Heart right ventricle (tissue), 16 donors: ENCODE data around the gene ZMYND10. TPM values are rescaled to one million over a fixed set of nuclear protein-coding genes. Genes with fewer than 3 reads are reported as not detected.

Experiments
- ATAC-seq, 8 donors: fragments of 200-7000 bp; cut with Tn5 transposase; one replicate each; pipeline ENCODE4 v1.9.1; 2020; ENCODE audit warnings: mild to moderate bottlenecking in 8 of 8, moderate library complexity in 8 of 8, moderate number of reproducible peaks in 1 of 8
- DNase-seq, 2 donors: peaks; one replicate each; pipeline ENCODE4 v3.0.0-alpha.2; 2020
- H3K27ac ChIP-seq, 10 donors: fragments of 200-600 bp; sonication (generic) in 2 of 10; one replicate each; pipeline versions ENCODE4 v1.5.0 to v1.8.0; 2020 to 2022; ENCODE audit warnings: mild to moderate bottlenecking in 3 of 10
- H3K27me3 ChIP-seq, 7 donors: fragments of 200-600 bp; one replicate each; pipeline ENCODE4 v1.8.0; 2021 to 2022; ENCODE audit warnings: mild to moderate bottlenecking in 2 of 7
- H3K36me3 ChIP-seq, 9 donors: fragments of 200-600 bp; sonication (generic) in 1 of 9; one replicate each; pipeline versions ENCODE4 v1.5.0 to v1.8.0; 2020 to 2022; ENCODE audit warnings: mild to moderate bottlenecking in 2 of 9
- H3K4me1 ChIP-seq, 9 donors: fragments of 200-600 bp; sonication (generic) in 1 of 9; one replicate each; pipeline versions ENCODE4 v1.5.0 to v1.8.0; 2020 to 2022; ENCODE audit warnings: mild to moderate bottlenecking in 4 of 9
- H3K4me3 ChIP-seq, 10 donors: fragments of 200-600 bp; sonication (generic) in 2 of 10; one replicate each; pipeline versions ENCODE4 v1.5.0 to v1.8.0; 2020 to 2022; ENCODE audit warnings: mild to moderate bottlenecking in 7 of 10, moderate library complexity in 2 of 10
- H3K9me3 ChIP-seq, 11 donors: fragments of 200-600 bp in 10 of 11; sonication (generic) in 2 of 11; one replicate each; pipeline versions ENCODE4 v1.5.0 to v1.8.0; 2013 to 2022; ENCODE audit warnings: mild to moderate bottlenecking in 2 of 11, control low read depth in 1 of 11, moderate library complexity in 1 of 11
- WGBS, 2 donors: extraction: QIAGEN DNeasy Blood & Tissue Kit; methylation state at CpG; one replicate each; pipeline ENCODE4 v1.1.7; 2013; ENCODE audit warnings: inconsistent platforms in 1 of 2; 5-methylcytosine and 5-hydroxymethylcytosine counted together
- intact Hi-C, 10 donors: fragments of 100-400 bp; cut with DNase I; formaldehyde crosslinking; loops; one replicate each; pipeline versions ENCODE4 v1.11.1 to v1.14.2; 2022
- polyA plus RNA-seq, 2 donors: library from polyadenylated mRNA; stranded (reverse); fragments of 200-250 nt; gene quantifications; one replicate each; pipeline ENCODE4 v1.2.3, GENCODE V29; 2013
- total RNA-seq, 10 donors: library from RNA; stranded (reverse); fragmentation: NEBNext Ultra II Directional in 3 of 10; extraction: Animal tissue kit (Norgen Biotek cat#: 25700) in 3 of 10; gene quantifications; one replicate each; pipeline versions ENCODE4 v1.2.1 to v1.2.4, GENCODE V29; 2021 to 2023
- TF ChIP-seq, protein P1 (sequence below), 9 donors: fragments of 200-600 bp; sonication (generic) in 2 of 9; IDR thresholded peaks; one replicate each; pipeline versions ENCODE4 v1.5.0 to v1.8.0; 2021 to 2022; ENCODE audit warnings: antibody characterized with exemption in 9 of 9, mild to moderate bottlenecking in 5 of 9, moderate library complexity in 1 of 9
- donor health status: Arrhythmogenic right ventricular cardiomyopathy.
- donor health status: ischemic (EF 13 %, LVEDD 7.1; RV severe dilation, severe dysfunction).
- donor health status: healthy with polysubstance abuse.
- donor health status: DM: no; HTN: yes; CAD: no.
- donor health status: DM: no; HTN: no; CAD: no.
- donor health status: ischemic (EF 25% LVEDD 6.9; RV normal size, moderate dysfunction).
- donor health status: ischemic (EF 25% LVEDD 5.7; RV mildly dilated, moderate dysfunction).
- donor health status: healthy.
- donor health status: DM: yes; HTN: yes; CAD: no.
- donor health status: Ischemic cardiomyopathy.
- donor health status: ischemic (EF 35%, LVEDD 5.7; RV mildly dilated, moderate dysfunction).
- donor health status: nonischemic (EF 11% LVEDD 7.7; RV severe dilation, severe dysfunction).
- donor health status: DM: yes; HTN: yes; CAD: no.
- donor health status: PGD.
- donor health status: ischemic (EF 29% LVEDD 5.4; RV normal size, mild dysfunction).
- donor health status: nonischemic (EF 23%, LVEDD 6.1; RV moderate dilation, normal function).

Gene ZMYND10
- total and polyA plus RNA-seq, 12 donors, result 0.15 to 0.88 (median 0.22) TPM; not detected in 7

DNA sequence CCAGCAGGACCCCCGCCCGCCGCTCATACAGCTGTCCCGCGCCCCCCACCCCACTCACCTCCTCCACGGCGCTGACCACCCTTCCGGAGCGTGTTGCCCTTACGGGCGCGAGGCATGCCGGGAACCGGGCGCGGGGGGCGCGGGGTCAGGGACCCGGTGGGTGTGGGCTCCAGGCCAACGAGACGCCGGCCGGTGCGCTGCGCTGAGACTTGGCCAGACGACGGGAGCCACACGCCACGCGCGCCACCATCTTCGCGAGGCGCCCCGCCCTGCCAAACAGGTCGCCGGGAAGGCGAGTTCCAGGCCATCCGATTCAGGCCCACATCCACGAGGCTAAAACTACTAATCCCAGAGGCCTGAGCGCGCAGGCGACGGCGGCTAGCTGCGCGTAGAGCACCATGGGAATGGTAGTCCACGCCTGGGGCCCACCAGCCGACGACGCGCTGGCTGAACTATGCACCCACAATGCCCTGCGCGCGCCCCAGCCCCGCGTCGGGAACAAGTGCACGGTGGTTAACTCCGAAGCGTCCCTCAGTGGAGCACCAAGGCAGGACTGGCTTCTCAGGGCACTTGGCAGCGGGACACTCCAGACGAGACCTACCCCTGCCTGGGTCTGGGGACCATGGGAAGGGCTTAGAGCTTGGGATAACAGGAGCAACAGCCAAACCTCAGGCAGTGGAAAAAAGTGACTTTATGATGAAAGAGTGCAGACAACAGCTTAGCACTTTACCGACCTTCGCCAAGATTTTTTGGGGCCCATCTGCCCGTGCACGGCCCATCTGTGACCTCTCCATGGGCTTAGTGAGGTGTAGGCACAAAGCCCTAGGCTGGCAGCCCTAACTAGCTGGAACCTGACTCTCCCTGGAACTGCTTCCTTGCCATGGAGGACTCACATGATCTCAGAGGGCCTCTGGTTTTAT lies 53.1 kb downstream of the ZMYND10 start, which contains the start of gene IFRD2:
TSS of gene IFRD2 (minus strand) at position 271 of the 920 bp plus-strand sequence. CDS start at position 116, 155 bp downstream.
- 1 to 2% methylated on average over 60 to 67 of the region's 67 CpGs for WGBS, 2 donors
- intact Hi-C loops, result no loop called here
- ATAC-seq, result peak; percentile 90 to 97 (median 96)

More for the DNA sequence above, 53.1 kb downstream of the ZMYND10 start, which contains the start of gene IFRD2:
- H3K9me3 ChIP-seq, result no peaks in the 10 kb centered on the region
- TF ChIP-seq, protein P1, sequence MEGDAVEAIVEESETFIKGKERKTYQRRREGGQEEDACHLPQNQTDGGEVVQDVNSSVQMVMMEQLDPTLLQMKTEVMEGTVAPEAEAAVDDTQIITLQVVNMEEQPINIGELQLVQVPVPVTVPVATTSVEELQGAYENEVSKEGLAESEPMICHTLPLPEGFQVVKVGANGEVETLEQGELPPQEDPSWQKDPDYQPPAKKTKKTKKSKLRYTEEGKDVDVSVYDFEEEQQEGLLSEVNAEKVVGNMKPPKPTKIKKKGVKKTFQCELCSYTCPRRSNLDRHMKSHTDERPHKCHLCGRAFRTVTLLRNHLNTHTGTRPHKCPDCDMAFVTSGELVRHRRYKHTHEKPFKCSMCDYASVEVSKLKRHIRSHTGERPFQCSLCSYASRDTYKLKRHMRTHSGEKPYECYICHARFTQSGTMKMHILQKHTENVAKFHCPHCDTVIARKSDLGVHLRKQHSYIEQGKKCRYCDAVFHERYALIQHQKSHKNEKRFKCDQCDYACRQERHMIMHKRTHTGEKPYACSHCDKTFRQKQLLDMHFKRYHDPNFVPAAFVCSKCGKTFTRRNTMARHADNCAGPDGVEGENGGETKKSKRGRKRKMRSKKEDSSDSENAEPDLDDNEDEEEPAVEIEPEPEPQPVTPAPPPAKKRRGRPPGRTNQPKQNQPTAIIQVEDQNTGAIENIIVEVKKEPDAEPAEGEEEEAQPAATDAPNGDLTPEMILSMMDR (IDR thresholded peaks at IDR 0.05), result peak in 1 of 9 donors; percentile 9
- H3K27me3 ChIP-seq, result no peaks in the 10 kb centered on the region
- peaks cover 17 to 41% (median 29%) of the 10 kb centered on the region in 9 donors for H3K4me1 ChIP-seq
- H3K36me3 ChIP-seq, result peaks cover 0 to 39% (median 25%) of the 10 kb centered on the region in 9 donors
- H3K4me3 ChIP-seq, result peak within 1 kb of the TSS; percentile 84 to 100 (median 94)
- DNase-seq, result peak; percentile 97
- H3K27ac ChIP-seq, result peak within 1 kb of the TSS; percentile 20 to 95 (median 92)

Other genes starting within 250 kb of the ZMYND10 start
- 10 to 100 TPM in 5 of 10 donors, 1 to 10 TPM in 5; 5.1 to 37.2 (median 10.2) TPM for gene SEMA3F, start 190.4 kb downstream of the ZMYND10 start, total RNA-seq
- 10 to 100 TPM; 15.1 to 21.3 TPM for gene SEMA3F, start 190.4 kb downstream of the ZMYND10 start, polyA plus RNA-seq
- not detected for gene GNAT1, start 154.1 kb downstream of the ZMYND10 start, total RNA-seq
- not detected for gene GNAT1, start 154.1 kb downstream of the ZMYND10 start, polyA plus RNA-seq
- gene SLC38A3, start 140.5 kb downstream of the ZMYND10 start, total RNA-seq, result 10 to 100 TPM in 7 of 10 donors, 1 to 10 TPM in 3; 6.2 to 16.4 (median 11.2) TPM
- 10 to 100 TPM in 1 of 2 donors, 1 to 10 TPM in 1; 1.4 to 11.8 TPM for gene SLC38A3, start 140.5 kb downstream of the ZMYND10 start, polyA plus RNA-seq
- gene GNAI2, start 109.5 kb downstream of the ZMYND10 start, total RNA-seq, result 100 to 1,000 TPM; 112 to 270 (median 146) TPM
- 100 to 1,000 TPM; 107 to 171 TPM for gene GNAI2, start 109.5 kb downstream of the ZMYND10 start, polyA plus RNA-seq
- 10 to 100 TPM; 14.9 to 28.8 (median 21.9) TPM for gene SEMA3B, start 76.6 kb downstream of the ZMYND10 start, total RNA-seq
- gene SEMA3B, start 76.6 kb downstream of the ZMYND10 start, polyA plus RNA-seq, result 10 to 100 TPM; 21.2 to 46.7 TPM
- gene LSMEM2, start 66.6 kb downstream of the ZMYND10 start, total RNA-seq, result 10 to 100 TPM; 13.2 to 45.2 (median 33.2) TPM
- gene LSMEM2, start 66.6 kb downstream of the ZMYND10 start, polyA plus RNA-seq, result 10 to 100 TPM in 1 of 2 donors, 1 to 10 TPM in 1; 1.9 to 26.3 TPM
- gene IFRD2, start 53.3 kb downstream of the ZMYND10 start, total RNA-seq, result 10 to 100 TPM; 45.3 to 96.2 (median 54.1) TPM
- gene IFRD2, start 53.3 kb downstream of the ZMYND10 start, polyA plus RNA-seq, result 100 to 1,000 TPM in 1 of 2 donors, 10 to 100 TPM in 1; 88.1 to 123 TPM
- gene HYAL3, start 46.3 kb downstream of the ZMYND10 start, total RNA-seq, result 1 to 10 TPM in 8 of 10 donors, under 1 TPM in 2; 0.80 to 3.0 (median 1.9) TPM
- gene HYAL3, start 46.3 kb downstream of the ZMYND10 start, polyA plus RNA-seq, result 1 to 10 TPM; 2.0 to 2.8 TPM
- gene NAA80, start 46.3 kb downstream of the ZMYND10 start, total RNA-seq, result 10 to 100 TPM in 1 of 10 donors, 1 to 10 TPM in 9; 7.7 to 11.1 (median 8.2) TPM
- 10 to 100 TPM in 1 of 2 donors, 1 to 10 TPM in 1; 6.4 to 13.5 TPM for gene NAA80, start 46.3 kb downstream of the ZMYND10 start, polyA plus RNA-seq
- 100 to 1,000 TPM in 1 of 10 donors, 10 to 100 TPM in 9; 48.8 to 120 (median 66.7) TPM for gene HYAL1, start 42.2 kb downstream of the ZMYND10 start, total RNA-seq
- gene HYAL1, start 42.2 kb downstream of the ZMYND10 start, polyA plus RNA-seq, result 10 to 100 TPM; 41.0 to 70.5 TPM
- 10 to 100 TPM; 25.1 to 94.0 (median 35.2) TPM for gene HYAL2, start 23.0 kb downstream of the ZMYND10 start, total RNA-seq
- 100 to 1,000 TPM in 1 of 2 donors, 10 to 100 TPM in 1; 86.5 to 135 TPM for gene HYAL2, start 23.0 kb downstream of the ZMYND10 start, polyA plus RNA-seq
- 10 to 100 TPM; 23.7 to 34.9 (median 26.9) TPM for gene TUSC2, start 17.5 kb downstream of the ZMYND10 start, total RNA-seq
- gene TUSC2, start 17.5 kb downstream of the ZMYND10 start, polyA plus RNA-seq, result 10 to 100 TPM; 27.4 to 59.1 TPM
- gene RASSF1, start 4.9 kb downstream of the ZMYND10 start, total RNA-seq, result 10 to 100 TPM in 8 of 10 donors, 1 to 10 TPM in 2; 9.9 to 17.8 (median 11.9) TPM
- 10 to 100 TPM; 22.1 to 59.8 TPM for gene RASSF1, start 4.9 kb downstream of the ZMYND10 start, polyA plus RNA-seq
- gene NPRL2, start 5.0 kb upstream of the ZMYND10 start, total RNA-seq, result 10 to 100 TPM; 13.0 to 23.6 (median 16.3) TPM
- 10 to 100 TPM; 15.5 to 29.8 TPM for gene NPRL2, start 5.0 kb upstream of the ZMYND10 start, polyA plus RNA-seq
- gene CYB561D2, start 5.1 kb upstream of the ZMYND10 start, total RNA-seq, result 10 to 100 TPM in 1 of 10 donors, 1 to 10 TPM in 9; 3.9 to 10.9 (median 5.6) TPM
- 10 to 100 TPM in 1 of 2 donors, 1 to 10 TPM in 1; 8.1 to 21.8 TPM for gene CYB561D2, start 5.1 kb upstream of the ZMYND10 start, polyA plus RNA-seq
- gene TMEM115, start 13.8 kb upstream of the ZMYND10 start, total RNA-seq, result 10 to 100 TPM; 18.7 to 32.8 (median 24.2) TPM
- 10 to 100 TPM; 18.1 to 47.6 TPM for gene TMEM115, start 13.8 kb upstream of the ZMYND10 start, polyA plus RNA-seq
- 1 to 10 TPM in 9 of 10 donors, under 1 TPM in 1; 0.95 to 3.9 (median 2.6) TPM for gene CACNA2D2, start 157.9 kb upstream of the ZMYND10 start, total RNA-seq
- 1 to 10 TPM in 1 of 2 donors, under 1 TPM in 1; 0.42 to 2.2 TPM for gene CACNA2D2, start 157.9 kb upstream of the ZMYND10 start, polyA plus RNA-seq
- 10 to 100 TPM; 31.6 to 49.9 (median 43.4) TPM for gene C3orf18, start 222.0 kb upstream of the ZMYND10 start, total RNA-seq
- 10 to 100 TPM; 19.9 to 28.7 TPM for gene C3orf18, start 222.0 kb upstream of the ZMYND10 start, polyA plus RNA-seq
- 10 to 100 TPM; 10.6 to 19.0 (median 14.8) TPM for gene HEMK1, start 223.8 kb upstream of the ZMYND10 start, total RNA-seq
- 10 to 100 TPM; 13.5 to 17.7 TPM for gene HEMK1, start 223.8 kb upstream of the ZMYND10 start, polyA plus RNA-seq